OCI-M2 (cell line): ENCODE results near the gene PDE6B.
"Not testable (repeated sequence)": the region's sequence is repeated elsewhere in the genome, so short reads cannot be mapped to it uniquely, and the experiment has no call there.

Source experiments
- DNase-seq: peaks from one replicate; lab custom pipeline; 2025; ENCODE audit not compliant: unreplicated experiment; lab: John Stamatoyannopoulos, UW

PDE6B gene

GRCh38 chr4:669806-670559 lies 44.6 kb downstream of the PDE6B start:
- not testable (repeated sequence) for DNase-seq

- DNase-seq: no peak
These were observed 46.4 kb downstream of the PDE6B start for GRCh38 chr4:671769-672168.

DNA sequence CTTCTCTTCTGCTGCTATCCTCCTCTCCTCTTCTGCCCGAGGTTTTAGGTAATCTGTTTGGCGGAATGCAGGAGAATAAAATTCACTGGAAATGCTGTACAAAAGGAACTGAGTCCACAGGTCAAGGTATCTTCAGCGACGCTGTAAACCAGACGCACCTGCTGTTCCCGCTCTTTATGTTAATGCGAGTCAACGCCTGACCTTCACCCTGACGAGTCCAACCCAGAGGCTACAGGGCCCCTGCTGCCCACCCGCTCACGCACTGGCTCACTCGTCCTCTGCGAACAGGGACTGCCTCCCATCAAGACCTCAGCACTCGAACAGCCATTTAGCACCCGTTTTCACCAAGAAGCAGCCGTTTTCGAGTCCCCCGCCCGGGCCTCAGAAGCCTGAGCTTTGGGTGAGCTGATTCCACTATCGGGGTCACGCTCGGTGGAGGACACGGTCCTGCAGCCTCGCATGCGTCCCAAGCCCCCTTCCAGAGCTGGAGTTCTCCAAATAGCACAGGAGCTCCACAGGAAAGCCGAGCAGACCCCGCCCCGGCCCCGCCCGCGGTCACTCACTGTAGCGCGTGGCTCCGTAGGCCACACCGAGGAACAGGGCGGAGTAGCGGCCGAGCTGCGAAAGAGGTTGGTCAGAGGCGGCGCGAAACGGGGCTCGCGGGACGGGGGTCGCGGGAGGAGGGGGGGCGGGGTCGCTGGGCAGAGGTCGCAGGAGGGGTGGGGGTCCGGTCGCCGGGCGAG lies 48.1 kb downstream of the PDE6B start:
- DNase-seq: no peak

DNA sequence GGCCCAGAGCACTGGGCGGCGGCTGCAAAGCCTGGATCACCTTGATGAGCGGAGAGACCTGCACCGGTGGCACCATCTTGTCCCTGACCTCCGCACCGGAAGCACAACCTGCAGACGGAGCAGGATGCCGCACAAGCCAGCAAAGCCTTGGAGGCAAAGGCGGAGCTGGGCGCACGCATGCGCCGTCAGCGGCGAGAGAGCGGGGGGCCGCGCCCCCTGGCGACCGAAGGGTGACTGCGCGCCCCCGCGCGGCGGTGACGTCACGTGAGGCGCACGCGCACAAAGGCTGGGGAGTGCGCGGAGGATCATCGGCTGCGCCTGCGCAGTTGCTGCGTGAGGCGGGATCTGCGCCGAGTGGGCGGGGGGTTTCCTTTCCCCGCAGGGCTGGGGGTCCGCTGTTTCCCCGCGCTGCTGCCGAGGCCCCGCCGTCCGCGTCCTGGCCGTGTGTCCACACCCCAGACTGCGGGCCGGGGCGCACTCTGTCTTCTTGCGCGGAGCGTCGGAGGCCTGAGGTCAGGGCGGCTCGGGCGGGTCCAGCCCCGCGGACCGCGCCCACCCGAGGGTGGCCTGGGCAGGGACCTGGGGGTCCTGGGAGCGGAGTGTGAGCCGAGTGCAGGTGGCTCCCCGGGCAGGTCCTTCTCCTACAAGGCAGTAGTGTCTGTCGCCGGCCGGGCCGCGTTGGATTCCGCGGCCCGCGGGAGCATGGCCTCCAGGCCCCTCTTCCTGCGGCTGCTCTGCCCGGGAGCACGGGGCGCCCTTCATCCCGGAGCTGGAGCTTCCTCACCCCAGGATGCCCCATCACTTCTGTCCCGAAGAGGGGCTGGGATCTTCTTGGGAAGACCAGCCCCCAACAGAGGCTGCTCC lies 49.0 kb downstream of the PDE6B start, which contains the start of the genes ATP5ME and MYL5:
Gene ATP5ME, minus strand, starts transcription at position 105 of the 864 bp plus-strand sequence. Its CDS starts 29 bp downstream, at position 76.
Gene MYL5, plus strand, starts transcription at position 371 of the 864 bp plus-strand sequence. CDS start 3,485 bp downstream, outside the sequence.
- DNase-seq: peak; percentile 31

GRCh38 chr4:675036-675882 lies 49.9 kb downstream of the PDE6B start:
- no peak for DNase-seq

- no peak for DNase-seq
These were observed 50.9 kb downstream of the PDE6B start for GRCh38 chr4:675980-676870.

- DNase-seq: no peak
These were observed 51.5 kb downstream of the PDE6B start for GRCh38 chr4:676871-677235.

GRCh38 chr4:677431-678293 lies 52.3 kb downstream of the PDE6B start:
- DNase-seq: no peak

- no peak for DNase-seq
These were observed 53.1 kb downstream of the PDE6B start for GRCh38 chr4:678331-679103.

DNA sequence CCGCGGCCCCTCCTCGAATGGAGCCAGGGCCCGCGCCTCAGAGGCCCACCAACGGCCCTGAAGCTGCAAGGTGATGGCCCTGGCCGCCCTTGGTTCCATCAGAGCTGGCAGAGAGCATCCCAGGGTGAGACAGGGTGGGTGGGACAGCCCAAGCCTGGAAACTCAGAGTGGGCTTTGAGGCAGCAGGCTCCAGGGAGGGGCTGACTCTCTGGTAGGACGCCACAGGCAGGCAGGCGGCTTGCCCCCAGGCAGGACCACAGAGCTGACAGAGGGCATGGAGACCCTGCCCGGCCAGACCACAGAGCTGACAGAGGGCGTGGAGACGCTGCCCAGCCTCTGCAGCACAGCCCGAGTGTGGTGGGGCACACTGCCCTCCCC lies 53.7 kb downstream of the PDE6B start:
- no peak for DNase-seq

DNA sequence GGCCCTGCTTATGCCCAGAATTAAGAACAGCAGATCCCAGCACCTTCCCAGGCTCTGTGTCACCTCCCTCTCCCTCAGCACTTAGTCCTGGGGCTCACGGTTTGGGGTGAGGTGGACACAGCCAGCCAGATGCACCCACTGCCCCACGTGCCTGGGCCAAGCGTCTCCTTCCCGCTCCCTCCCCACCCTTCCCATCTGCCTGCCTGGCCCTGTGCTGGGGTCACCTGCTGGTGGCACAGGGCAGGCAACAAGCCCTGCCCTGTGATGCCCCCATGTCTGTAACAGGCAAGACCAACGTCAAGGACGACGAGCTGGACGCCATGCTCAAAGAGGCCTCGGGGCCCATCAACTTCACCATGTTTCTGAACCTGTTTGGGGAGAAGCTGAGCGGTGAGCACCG lies 54.3 kb downstream of the PDE6B start:
- DNase-seq: no peak

DNA sequence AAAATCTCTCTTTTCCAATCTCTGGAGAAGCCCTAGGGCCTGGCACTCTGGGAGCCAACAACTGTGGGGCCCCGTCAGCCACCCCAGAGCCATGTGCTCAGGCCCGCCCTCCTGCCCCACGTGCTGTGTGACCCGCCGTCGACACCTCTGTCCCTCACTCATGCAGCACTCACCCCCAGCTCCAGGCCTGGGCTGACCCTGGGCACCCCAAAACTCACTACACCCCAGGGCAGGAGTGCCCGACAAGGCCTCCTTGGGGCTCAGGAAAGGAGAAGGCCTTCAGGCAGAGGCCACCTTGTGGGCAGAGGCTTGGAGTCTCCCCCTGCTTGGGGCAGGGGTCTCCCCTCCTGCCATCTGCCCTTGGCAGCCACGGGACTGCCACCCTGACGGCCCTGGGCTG lies 54.7 kb downstream of the PDE6B start:
- DNase-seq: no peak

DNA sequence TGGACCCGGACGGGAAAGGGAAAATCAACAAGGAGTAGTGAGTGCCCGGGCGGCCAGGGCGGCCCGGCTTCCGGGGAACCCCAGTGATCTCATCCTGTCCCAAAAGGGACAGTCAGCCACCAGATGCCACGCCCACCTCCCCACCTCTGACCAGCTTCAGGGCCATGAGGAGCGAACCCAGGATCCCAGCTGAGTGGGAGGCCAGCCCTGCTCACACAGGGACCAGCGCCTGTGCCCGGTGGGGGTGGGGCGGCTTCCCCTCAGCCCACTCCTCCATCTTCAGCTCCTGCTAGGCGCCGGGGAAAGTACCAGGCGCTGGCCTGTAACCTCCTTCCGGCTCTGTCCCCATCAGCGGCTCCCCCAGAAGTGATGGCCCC lies 55.2 kb downstream of the PDE6B start:
- DNase-seq: no peak

GRCh38 chr4:680928-681645 lies 55.7 kb downstream of the PDE6B start:
- DNase-seq: no peak

- DNase-seq: no peak
These were observed 56.5 kb downstream of the PDE6B start for GRCh38 chr4:681736-682451.

DNA sequence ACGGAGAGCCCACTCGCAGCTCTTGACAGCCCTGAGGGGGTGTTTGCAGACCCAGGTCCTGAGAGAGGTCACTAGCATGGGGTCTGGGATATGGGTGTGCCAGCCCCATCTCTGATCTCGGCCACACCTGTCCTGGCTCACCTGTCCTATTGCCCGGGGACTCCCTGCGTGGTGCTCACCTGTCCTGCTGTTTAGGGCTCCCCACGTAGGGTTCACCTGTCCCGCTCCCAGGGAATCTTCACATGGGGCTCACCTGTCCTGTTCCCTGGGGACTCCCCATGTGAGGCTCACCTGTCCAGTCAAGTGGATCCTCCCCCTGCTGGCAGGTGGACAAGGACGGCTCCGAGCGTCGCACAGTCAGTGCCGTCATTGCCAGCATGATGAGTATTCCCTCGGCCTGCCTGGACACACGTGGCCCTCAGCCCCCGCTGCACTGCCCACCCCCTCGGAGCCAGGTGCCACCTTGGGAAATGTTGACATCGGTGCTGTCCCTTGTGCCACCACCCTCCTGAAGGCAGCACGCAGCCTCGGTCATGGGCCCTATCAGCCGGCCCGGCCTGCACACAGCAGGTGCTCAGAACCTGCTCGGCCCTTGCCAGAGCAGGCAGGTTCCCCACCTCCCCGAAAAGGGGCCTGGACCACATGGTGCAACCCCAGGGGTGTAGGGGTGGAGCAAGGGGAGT lies 57.3 kb downstream of the PDE6B start:
- DNase-seq: no peak
